Neural cell (in vitro differentiated cells): ENCODE measurements around the gene AVPI1. TPM values are rescaled to one million over a fixed set of nuclear protein-coding genes. Genes with fewer than 3 reads are reported as not detected.
A peak's percentile ranks its signal among the peaks of the same experiment; 100 is the strongest.

Experiments
- H2AFZ ChIP-seq: fragments of 200-600, 300-800 bp; sonication (generic), shearing (Covaris generic); 2 replicates; pipeline ENCODE4 v1.6.0; 2014; ENCODE audit warnings: low read depth, mild to moderate bottlenecking, antibody characterized with exemption, low read length, moderate library complexity
- H3F3A ChIP-seq: fragments of 200-600 bp; shearing (Covaris generic); 2 replicates; pipeline ENCODE4 v1.6.1; 2016; ENCODE audit warnings: mild to moderate bottlenecking, moderate library complexity, mixed read lengths, antibody characterized with exemption, low read length; ENCODE audit not compliant: insufficient read depth, poor library complexity, severe bottlenecking
- H3K27ac ChIP-seq: fragments of 200-600, 300-800 bp; sonication (generic), shearing (Covaris generic); 2 replicates; pipeline ENCODE4 v1.5.1; 2014; ENCODE audit warnings: mild to moderate bottlenecking, low read length, moderate library complexity
- H3K27me3 ChIP-seq: fragments of 300-800, 200-600 bp; sonication (generic), shearing (Covaris generic); 2 replicates; pipeline ENCODE4 v1.6.0; 2014; ENCODE audit warnings: mild to moderate bottlenecking, low read depth, low read length, moderate library complexity; ENCODE audit not compliant: insufficient read depth
- H3K36me3 ChIP-seq: fragments of 300-800, 200-600 bp; sonication (generic), shearing (Covaris generic); 2 replicates; pipeline ENCODE4 v1.5.1; 2014; ENCODE audit warnings: mild to moderate bottlenecking, antibody characterized with exemption, low read length, moderate library complexity; ENCODE audit not compliant: insufficient read depth
- H3K4me2 ChIP-seq: fragments of 300-800, 200-600 bp; sonication (generic), shearing (Covaris generic); 2 replicates; pipeline ENCODE4 v1.6.0; 2014; ENCODE audit warnings: mild to moderate bottlenecking, low read length
- H3K4me3 ChIP-seq: fragments of 300-800, 200-600 bp; sonication (generic), shearing (Covaris generic); 2 replicates; pipeline ENCODE4 v1.5.1; 2014; ENCODE audit warnings: mild to moderate bottlenecking, low read length, moderate library complexity
- H3K79me2 ChIP-seq: fragments of 200-600 bp; shearing (Covaris generic); replicated peaks from 2 replicates; pipeline ENCODE4 v1.6.0; 2014; ENCODE audit warnings: mild to moderate bottlenecking, low read length, moderate library complexity; ENCODE audit not compliant: insufficient read depth
- H3K9ac ChIP-seq: fragments of 300-800, 200-600 bp; sonication (generic), shearing (Covaris generic); 2 replicates; pipeline ENCODE4 v1.6.1; 2016; ENCODE audit warnings: mild to moderate bottlenecking, low read length, mixed read lengths
- H3K9me2 ChIP-seq: fragments of 200-600 bp; shearing (Covaris generic); 2 replicates; pipeline ENCODE4 v1.6.1; 2016; ENCODE audit warnings: mild to moderate bottlenecking, low read length, mixed read lengths; ENCODE audit not compliant: insufficient read depth
- H3K9me3 ChIP-seq: fragments of 200-600, 300-800 bp; sonication (generic), shearing (Covaris generic); 2 replicates; pipeline ENCODE4 v1.6.1; 2016; ENCODE audit warnings: mild to moderate bottlenecking, mixed run types, low read length, moderate library complexity, mixed read lengths
- H4K20me1 ChIP-seq: fragments of 200-600 bp; shearing (Covaris generic); 2 replicates; pipeline ENCODE4 v1.6.1; 2016; ENCODE audit warnings: mild to moderate bottlenecking, mixed run types; ENCODE audit not compliant: insufficient read depth
- CTCF ChIP-seq: fragments of 450-650 bp; IDR thresholded peaks from 2 replicates; pipeline ENCODE4 v1.5.1; 2014; ENCODE audit warnings: antibody characterized with exemption, mild to moderate bottlenecking, moderate library complexity; ENCODE audit not compliant: poor library complexity, severe bottlenecking
- EP300 ChIP-seq: fragments of 450-650 bp; conservative IDR thresholded peaks from 2 replicates; pipeline ENCODE4 v1.6.1; 2014; ENCODE audit warnings: antibody characterized with exemption, mild to moderate bottlenecking, moderate library complexity; ENCODE audit not compliant: poor library complexity, severe bottlenecking
- EZH2 ChIP-seq: fragments of 200-600, 300-800 bp; shearing (Covaris generic), sonication (generic); IDR thresholded peaks from 2 replicates; pipeline ENCODE4 v1.6.1; 2014; ENCODE audit warnings: antibody characterized with exemption, low read length, borderline replicate concordance, mild to moderate bottlenecking; ENCODE audit not compliant: insufficient read depth, poor library complexity, severe bottlenecking
- MXI1 ChIP-seq: fragments of 450-650 bp; conservative IDR thresholded peaks from 2 replicates; pipeline ENCODE4 v1.6.1; 2014; ENCODE audit warnings: antibody characterized with exemption, mild to moderate bottlenecking; ENCODE audit not compliant: poor library complexity, severe bottlenecking
- RAD21 ChIP-seq: fragments of 450-650 bp; conservative IDR thresholded peaks from 2 replicates; pipeline ENCODE4 v1.6.1; 2014; ENCODE audit warnings: antibody characterized with exemption, mild to moderate bottlenecking, moderate library complexity
- REST ChIP-seq: IDR thresholded peaks from 2 replicates; pipeline ENCODE4 v1.6.1; 2012; ENCODE audit warnings: borderline replicate concordance
- SMC3 ChIP-seq: fragments of 450-650 bp; conservative IDR thresholded peaks from 2 replicates; pipeline ENCODE4 v1.6.1; 2014; ENCODE audit warnings: antibody characterized with exemption, mild to moderate bottlenecking, moderate library complexity; ENCODE audit not compliant: poor library complexity
- TAF1 ChIP-seq: IDR thresholded peaks from 2 replicates; pipeline ENCODE4 v1.6.1; 2012; ENCODE audit warnings: low read depth
- polyA plus RNA-seq: library from polyadenylated mRNA; depleted of rRNA; stranded (reverse); fragments of >200 nt; gene quantifications from 2 replicates; pipeline ENCODE4 v1.2.3, GENCODE V29; 2014

The AVPI1 gene
- polyA plus RNA-seq, 1 donor from 2014 or later, result 1.3 TPM

GRCh38 chr10:97711640-97712572, 24.9 kb upstream of the AVPI1 start:
- Histone ChIP-seq H3K4me2 (no peak overlapping the region), H3K9ac (no peak overlapping the region), H3K27ac (no peak overlapping the region)

GRCh38 chr10:97708976-97709946, 22.2 kb upstream of the AVPI1 start:
- no peak overlapping the region for H2AFZ ChIP-seq

More at GRCh38 chr10:97711640-97712572, 24.9 kb upstream of the AVPI1 start:
- H3F3A ChIP-seq, result no peaks in the 10 kb centered on the region
- H3K4me3 ChIP-seq, result no peak overlapping the region
- no peaks in the 10 kb centered on the region for H4K20me1 ChIP-seq
- H2AFZ ChIP-seq, result no peak overlapping the region
- peaks cover 16% of the 10 kb centered on the region for H3K27me3 ChIP-seq
- H3K9me2 ChIP-seq, result no peaks in the 10 kb centered on the region
- H3K79me2 ChIP-seq, result no peaks in the 10 kb centered on the region
- TF ChIP-seq SMC3 (no peak), REST (no peak), EP300 (no peak), MXI1 (no peak), EZH2 (no peak), RAD21 (no peak), TAF1 (no peak)
- no peaks in the 10 kb centered on the region for H3K9me3 ChIP-seq
- no peaks in the 10 kb centered on the region for H3K36me3 ChIP-seq

More at GRCh38 chr10:97708976-97709946, 22.2 kb upstream of the AVPI1 start:
- Histone ChIP-seq H3K4me3 (no peak overlapping the region), H3K9me2 (no peaks in the 10 kb centered on the region), H3K9me3 (no peaks in the 10 kb centered on the region), H3K4me2 (no peak overlapping the region), H3K36me3 (no peaks in the 10 kb centered on the region), H3K79me2 (no peaks in the 10 kb centered on the region), H3K27me3 (peaks cover 5% of the 10 kb centered on the region), H3F3A (no peaks in the 10 kb centered on the region), H3K27ac (no peak overlapping the region), H4K20me1 (no peaks in the 10 kb centered on the region), H3K9ac (no peak overlapping the region)
- TF ChIP-seq SMC3 (peak; percentile 56), EZH2 (no peak), RAD21 (peak; percentile 37), EP300 (no peak), CTCF (peak; percentile 56)
